Thoracic aorta (tissue), 2 donors: Measurements from ENCODE around the gene ASIC4. TPM values are rescaled to one million over a fixed set of nuclear protein-coding genes. Genes with fewer than 3 reads are reported as not detected.

Source experiments
- ATAC-seq: fragments of 150-250 bp; one replicate; pipeline ENCODE4 v1.8.0; 2017; ENCODE audit warnings: low read depth; ENCODE audit not compliant: insufficient number of reproducible peaks, low FRiP score
- DNase-seq: peaks from one replicate; pipeline ENCODE4 v3.0.0-alpha.2; 2020; ENCODE audit warnings: low spot score
- H3K27ac ChIP-seq, 2 donors: fragments of 200-600 bp; sonication (generic); 1 replicate in 1 of 2; 2 replicates in 1 of 2; pipeline ENCODE4 v1.5.1; 2016; ENCODE audit warnings: mild to moderate bottlenecking in 2 of 2, moderate library complexity in 2 of 2
- H3K27me3 ChIP-seq: fragments of 200-600 bp; sonication (generic); replicated peaks from 2 replicates; pipeline ENCODE4 v1.6.0; 2016; ENCODE audit warnings: mild to moderate bottlenecking; ENCODE audit not compliant: insufficient read depth
- H3K36me3 ChIP-seq: fragments of 200-600 bp; sonication (generic); one replicate; pipeline ENCODE4 v1.5.1; 2016
- H3K4me1 ChIP-seq, 2 donors: fragments of 200-600 bp; sonication (generic); 1 replicate in 1 of 2; 2 replicates in 1 of 2; pipeline versions ENCODE4 v1.5.1 to v1.6.0; 2016; ENCODE audit warnings: low read depth in 2 of 2, mild to moderate bottlenecking in 1 of 2; ENCODE audit not compliant: control insufficient read depth in 1 of 2
- H3K4me3 ChIP-seq: fragments of 200-600 bp; sonication (generic); 2 replicates; pipeline ENCODE4 v1.5.1; 2016; ENCODE audit warnings: mild to moderate bottlenecking
- H3K9me3 ChIP-seq: fragments of 200-600 bp; sonication (generic); 2 replicates; pipeline ENCODE4 v1.5.1; 2016
- CTCF ChIP-seq: fragments of 200-600 bp; sonication (generic); IDR thresholded peaks from one replicate; pipeline ENCODE4 v1.5.1; 2019; ENCODE audit warnings: antibody characterized with exemption
- total RNA-seq, 2 donors: library from RNA; depleted of rRNA; stranded (reverse); fragments of >200 nt; gene quantifications; one replicate each; pipeline versions ENCODE4 v1.1.0 to v1.2.3, GENCODE V29; 2016

ASIC4 gene
- total RNA-seq, 2 donors from 2014 or later, result 0.41 TPM; not detected in 1

GRCh38 chr2:219574484-219575311 is 60.4 kb downstream of the ASIC4 start:
- DNase-seq (no peak), ATAC-seq (no peak)
- Histone ChIP-seq H3K36me3 (no peaks in the 10 kb centered on the region), H3K9me3 (no peaks in the 10 kb centered on the region), H3K4me3 (no peak overlapping the region), H3K4me1 (peaks cover 4 to 15% of the 10 kb centered on the region in 2 donors), H3K27me3 (no peaks in the 10 kb centered on the region), H3K27ac (no peak overlapping the region)
- no peak for TF ChIP-seq CTCF

- H3K27ac ChIP-seq, result no peak overlapping the region
- peaks cover 0 to 9% of the 10 kb centered on the region in 2 donors for H3K4me1 ChIP-seq
- H3K27me3 ChIP-seq, result no peaks in the 10 kb centered on the region
- no peak overlapping the region for H3K4me3 ChIP-seq
- DNase-seq (no peak), ATAC-seq (no peak)
- no peaks in the 10 kb centered on the region for H3K36me3 ChIP-seq
- no peaks in the 10 kb centered on the region for H3K9me3 ChIP-seq
- no peak for TF ChIP-seq CTCF
Measured at GRCh38 chr2:219575566-219576504, 61.6 kb downstream of the ASIC4 start.

GRCh38 chr2:219576505-219577388 is 62.5 kb downstream of the ASIC4 start:
- Histone ChIP-seq H3K27ac (no peak overlapping the region), H3K4me1 (peaks cover 0 to 5% of the 10 kb centered on the region in 2 donors), H3K9me3 (no peaks in the 10 kb centered on the region), H3K4me3 (no peak overlapping the region), H3K27me3 (no peaks in the 10 kb centered on the region), H3K36me3 (no peaks in the 10 kb centered on the region)
- no peak for TF ChIP-seq CTCF
- no peak for DNase-seq
- ATAC-seq, result no peak

GRCh38 chr2:219578811-219579613 is 64.7 kb downstream of the ASIC4 start:
- H3K27me3 ChIP-seq, result no peaks in the 10 kb centered on the region
- DNase-seq, result no peak
- H3K4me3 ChIP-seq, result no peak overlapping the region
- TF ChIP-seq CTCF, result no peak
- no peaks in the 10 kb centered on the region for H3K36me3 ChIP-seq
- no peaks in the 10 kb centered on the region for H3K9me3 ChIP-seq
- ATAC-seq, result no peak
- no peak overlapping the region for H3K27ac ChIP-seq
- no peaks in the 10 kb centered on the region for H3K4me1 ChIP-seq
